Measurements from ENCODE around the gene ANAPC10. TPM values are rescaled to one million over a fixed set of nuclear protein-coding genes. Genes with fewer than 3 reads are reported as not detected.

ANAPC10 gene
- total RNA-seq, 3 donors from 2014 or later (not counting 1 experiment from before 2014, with no cell fraction given), result 27.9 to 37.7 (median 37.7) TPM

- no peak overlapping the region for H3K4me3 Mint-ChIP-seq
- Histone ChIP-seq H3K4me1 (ENCODE audit: control insufficient read depth, insufficient read depth, low read length) (no peaks in the 10 kb centered on the region), H3K4me3 (ENCODE audit: low read length) (no peak overlapping the region), H3K27me3 (ENCODE audit: control insufficient read depth, insufficient read depth, low read length) (no peaks in the 10 kb centered on the region), H3K27ac (ENCODE audit: low read length) (no peak overlapping the region), H3K9me3 (ENCODE audit: control insufficient read depth, insufficient read depth, low read length) (no peaks in the 10 kb centered on the region), H3K36me3 (ENCODE audit: control insufficient read depth, insufficient read depth, low read length) (peaks cover 74% of the 10 kb centered on the region)
- no peak for ATAC-seq
- intact Hi-C loops (cut with micrococcal nuclease), result no loop called here
- peaks cover 10% of the 10 kb centered on the region for H3K36me3 Mint-ChIP-seq
- no peak for DNase-seq
- no peaks in the 10 kb centered on the region for H3K9me3 Mint-ChIP-seq
- H3K27ac Mint-ChIP-seq, result no peak overlapping the region
- no peaks in the 10 kb centered on the region for H3K27me3 Mint-ChIP-seq (ENCODE audit: low read depth in 2 of 2)
- 50% methylated on average over 1 of the region's 2 CpGs for WGBS (ENCODE audit: insufficient coverage)
- TF ChIP-seq CTCF (IDR thresholded peaks at IDR 0.05), result no peak
- no peaks in the 10 kb centered on the region for H3K4me1 Mint-ChIP-seq
Measured at GRCh38 chr4:145107126-145107525, 9.1 kb upstream of the ANAPC10 start.

GRCh38 chr4:145103496-145103895, 5.5 kb upstream of the ANAPC10 start:
- ATAC-seq, result no peak
- Histone ChIP-seq H3K9me3 (ENCODE audit: control insufficient read depth, insufficient read depth, low read length) (no peaks in the 10 kb centered on the region), H3K27ac (ENCODE audit: low read length) (no peak overlapping the region), H3K27me3 (ENCODE audit: control insufficient read depth, insufficient read depth, low read length) (no peaks in the 10 kb centered on the region), H3K36me3 (ENCODE audit: control insufficient read depth, insufficient read depth, low read length) (peaks cover 41% of the 10 kb centered on the region), H3K4me3 (ENCODE audit: low read length) (no peak overlapping the region), H3K4me1 (ENCODE audit: control insufficient read depth, insufficient read depth, low read length) (peaks cover 6% of the 10 kb centered on the region)
- Mint-ChIP-seq H3K27ac (no peak overlapping the region), H3K4me3 (no peak overlapping the region), H3K36me3 (no peaks in the 10 kb centered on the region), H3K9me3 (no peaks in the 10 kb centered on the region), H3K27me3 (ENCODE audit: low read depth in 2 of 2) (no peaks in the 10 kb centered on the region), H3K4me1 (peaks cover 13 to 14% of the 10 kb centered on the region in 2 donors)
- no peak for TF ChIP-seq CTCF (IDR thresholded peaks at IDR 0.05)
- intact Hi-C loops (cut with micrococcal nuclease), result no loop called here
- no CpG with 5 or more reads among the region's 3 CpGs for WGBS (ENCODE audit: insufficient coverage)
- DNase-seq, result no peak

GRCh38 chr4:145102619-145103018, 4.6 kb upstream of the ANAPC10 start:
- Histone ChIP-seq H3K27ac (ENCODE audit: low read length) (no peak overlapping the region), H3K4me3 (ENCODE audit: low read length) (no peak overlapping the region), H3K9me3 (ENCODE audit: control insufficient read depth, insufficient read depth, low read length) (no peaks in the 10 kb centered on the region), H3K4me1 (ENCODE audit: control insufficient read depth, insufficient read depth, low read length) (peaks cover 7% of the 10 kb centered on the region), H3K27me3 (ENCODE audit: control insufficient read depth, insufficient read depth, low read length) (no peaks in the 10 kb centered on the region), H3K36me3 (ENCODE audit: control insufficient read depth, insufficient read depth, low read length) (peaks cover 34% of the 10 kb centered on the region)
- H3K4me3 Mint-ChIP-seq, result no peak overlapping the region
- no peaks in the 10 kb centered on the region for H3K27me3 Mint-ChIP-seq (ENCODE audit: low read depth in 2 of 2)
- H3K27ac Mint-ChIP-seq, result no peak overlapping the region
- TF ChIP-seq CTCF (IDR thresholded peaks at IDR 0.05), result no peak
- no peaks in the 10 kb centered on the region for H3K36me3 Mint-ChIP-seq
- 81% methylated on average over 2 of the region's 2 CpGs for WGBS (ENCODE audit: insufficient coverage)
- ATAC-seq, result no peak
- intact Hi-C loops (cut with micrococcal nuclease), result no loop called here
- no peaks in the 10 kb centered on the region for H3K9me3 Mint-ChIP-seq
- DNase-seq, result no peak
- H3K4me1 Mint-ChIP-seq, result peaks cover 14% of the 10 kb centered on the region in 2 donors

- H3K4me3 ChIP-seq (ENCODE audit: low read length), result no peak overlapping the region
- peaks cover 19% of the 10 kb centered on the region for H3K36me3 ChIP-seq (ENCODE audit: control insufficient read depth, insufficient read depth, low read length)
- intact Hi-C loops (cut with micrococcal nuclease), result no loop called here
- H3K27ac ChIP-seq (ENCODE audit: low read length), result no peak overlapping the region
- no peak for TF ChIP-seq CTCF (IDR thresholded peaks at IDR 0.05)
- H3K27me3 ChIP-seq (ENCODE audit: control insufficient read depth, insufficient read depth, low read length), result no peaks in the 10 kb centered on the region
- Mint-ChIP-seq H3K9me3 (no peaks in the 10 kb centered on the region), H3K36me3 (no peaks in the 10 kb centered on the region), H3K4me3 (no peak overlapping the region), H3K27ac (no peak overlapping the region), H3K4me1 (peaks cover 19 to 22% of the 10 kb centered on the region in 2 donors), H3K27me3 (ENCODE audit: low read depth in 2 of 2) (no peaks in the 10 kb centered on the region)
- 97% methylated on average over 1 of the region's 1 CpG for WGBS (ENCODE audit: insufficient coverage)
- ATAC-seq (no peak), DNase-seq (no peak)
- no peaks in the 10 kb centered on the region for H3K9me3 ChIP-seq (ENCODE audit: control insufficient read depth, insufficient read depth, low read length)
- peaks cover 19% of the 10 kb centered on the region for H3K4me1 ChIP-seq (ENCODE audit: control insufficient read depth, insufficient read depth, low read length)
Measured at GRCh38 chr4:145101091-145101490, 3.1 kb upstream of the ANAPC10 start.
